Keratinocyte (primary cell): ENCODE data around the gene OR10J5. TPM values are rescaled to one million over a fixed set of nuclear protein-coding genes. Genes with fewer than 3 reads are reported as not detected.

Source experiments
- DNase-seq: peaks from one replicate; pipeline ENCODE4 v3.0.0-alpha.2; 2011; ENCODE audit warnings: low read depth, missing footprints, low spot score
- FAIRE-seq: peaks from 2 replicates; lab custom pipeline; 2011; peaks lifted over from hg19 to GRCh38; lab: Jason Lieb, UNC
- H2AFZ ChIP-seq: 2 replicates; pipeline ENCODE4 v1.6.0; 2012; ENCODE audit warnings: low read length, control low read depth, inconsistent platforms; ENCODE audit not compliant: control insufficient read depth
- H3K27ac ChIP-seq: 2 replicates; pipeline ENCODE4 v1.5.1; 2011; ENCODE audit warnings: low read length; ENCODE audit not compliant: control insufficient read depth, insufficient read depth
- H3K27me3 ChIP-seq: 3 replicates; pipeline ENCODE4 v1.6.0; 2011; ENCODE audit warnings: low read length; ENCODE audit not compliant: control insufficient read depth, insufficient read depth; ENCODE audit errors: extremely low read depth
- H3K36me3 ChIP-seq, 2 experiments: 2 replicates in 1 of 2; 3 replicates in 1 of 2; pipeline ENCODE4 v1.5.1; 2011; ENCODE audit warnings: low read length in 2 of 2, mild to moderate bottlenecking in 1 of 2; ENCODE audit not compliant: control insufficient read depth in 2 of 2, insufficient read depth in 2 of 2; ENCODE audit errors: extremely low read depth in 1 of 2
- H3K4me1 ChIP-seq: 3 replicates; pipeline ENCODE4 v1.5.1; 2011; ENCODE audit warnings: low read length; ENCODE audit not compliant: control insufficient read depth, insufficient read depth; ENCODE audit errors: extremely low read depth
- H3K4me2 ChIP-seq: 3 replicates; pipeline ENCODE4 v1.6.0; 2011; ENCODE audit warnings: low read depth, low read length; ENCODE audit not compliant: control insufficient read depth, insufficient read depth; ENCODE audit errors: extremely low read depth
- H3K4me3 ChIP-seq, 3 experiments: fragments of 200-600 bp in 1 of 3; sonication (generic) in 1 of 3; 2 replicates in 2 of 3; 3 replicates in 1 of 3; pipeline ENCODE4 v1.5.1; 2011 to 2016; ENCODE audit warnings: low read length in 3 of 3, mild to moderate bottlenecking in 3 of 3, control low read depth in 2 of 3, inconsistent platforms in 1 of 3, low read depth in 1 of 3, mixed read lengths in 1 of 3, mixed run types in 1 of 3, moderate library complexity in 1 of 3; ENCODE audit not compliant: control insufficient read depth in 2 of 3, insufficient read depth in 2 of 3; ENCODE audit errors: extremely low read depth in 1 of 3
- H3K79me2 ChIP-seq: 2 replicates; pipeline ENCODE4 v1.6.0; 2012; ENCODE audit warnings: low read length; ENCODE audit not compliant: control insufficient read depth, insufficient read depth
- H3K9ac ChIP-seq: 3 replicates; pipeline ENCODE4 v1.6.0; 2011; ENCODE audit warnings: low read length; ENCODE audit not compliant: control insufficient read depth, insufficient read depth; ENCODE audit errors: extremely low read depth
- H3K9me1 ChIP-seq: 3 replicates; pipeline ENCODE4 v1.6.0; 2011; ENCODE audit warnings: low read length; ENCODE audit not compliant: control insufficient read depth, insufficient read depth; ENCODE audit errors: extremely low read depth
- H3K9me3 ChIP-seq: 2 replicates; pipeline ENCODE4 v1.5.1; 2012; ENCODE audit warnings: low read depth, low read length; ENCODE audit not compliant: control insufficient read depth
- H4K20me1 ChIP-seq: 3 replicates; pipeline ENCODE4 v1.6.0; 2011; ENCODE audit warnings: low read length; ENCODE audit not compliant: control insufficient read depth, insufficient read depth; ENCODE audit errors: extremely low read depth
- EZH2 ChIP-seq: IDR thresholded peaks from one replicate; pipeline ENCODE4 v1.6.1; 2012; ENCODE audit warnings: inconsistent platforms, mild to moderate bottlenecking, low read length, moderate library complexity
- dilution Hi-C: fragments of 300-500 bp; cut with MboI; formaldehyde crosslinking; loops from one replicate; pipeline ENCODE4 v1.7.0; 2020; ENCODE audit warnings: low sequenced_read_pairs; ENCODE audit not compliant: extremely low pct_ligation_motif_present
- polyA plus RNA-seq, 5 experiments: library from polyadenylated mRNA; depleted of rRNA in 3 of 5; stranded (reverse) in 3 of 5; stranded (forward) in 1 of 5; unstranded in 1 of 5; fragments of >200 nt; gene quantifications; 1 replicate in 1 of 5; 2 replicates in 3 of 5; 3 replicates in 1 of 5; pipeline versions ENCODE4 v1.2.1 to v1.2.3, GENCODE V29; 2011 to 2012; ENCODE audit warnings: missing spikeins in 2 of 5, low read depth in 1 of 5, low replicate concordance in 1 of 5
- TF ChIP-seq, protein P1 (sequence below), 3 experiments: IDR thresholded peaks in 1 of 3; conservative IDR thresholded peaks in 1 of 3; optimal IDR thresholded peaks in 1 of 3; 2 replicates in 2 of 3; 3 replicates in 1 of 3; pipeline versions ENCODE3 to v1.5.1; 2011; ENCODE audit warnings: low read length in 3 of 3, mild to moderate bottlenecking in 3 of 3, moderate library complexity in 2 of 3, control low read depth in 1 of 3, inconsistent platforms in 1 of 3; ENCODE audit not compliant: insufficient read depth in 2 of 3; ENCODE audit errors: extremely low read depth in 1 of 3

The OR10J5 gene
- polyA plus RNA-seq, 1 donor (not counting 4 experiments of a cell fraction or from before 2014, with no cell fraction given): not detected

DNA sequence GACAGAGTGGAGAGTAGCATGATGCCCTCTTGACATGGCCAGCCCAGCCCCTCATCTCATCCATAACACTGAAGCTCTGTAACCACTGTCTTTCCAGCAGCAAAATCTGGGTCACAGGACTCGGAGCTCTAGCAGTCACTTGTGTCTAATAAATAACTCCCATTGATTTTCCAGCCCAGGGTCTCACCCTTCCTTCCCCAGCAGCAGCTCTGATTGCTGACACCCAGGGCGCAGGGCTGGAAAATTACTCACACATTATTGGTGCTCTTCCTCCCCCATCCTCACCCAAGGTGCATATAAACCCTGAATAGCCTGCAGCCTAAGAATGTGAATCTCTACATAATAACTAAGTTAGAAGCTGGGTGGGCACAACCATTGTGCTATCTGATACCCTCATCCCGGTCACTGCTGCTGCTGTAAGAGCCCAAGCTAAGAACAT, 21.1 kb upstream of the OR10J5 start:
- Histone ChIP-seq H3K36me3 (no peaks in the 10 kb centered on the region), H3K9ac (no peak overlapping the region), H3K4me2 (no peak overlapping the region), H3K9me1 (no peaks in the 10 kb centered on the region), H3K27me3 (no peaks in the 10 kb centered on the region), H3K4me1 (no peaks in the 10 kb centered on the region), H3K27ac (no peak overlapping the region), H3K79me2 (no peaks in the 10 kb centered on the region), H3K9me3 (no peaks in the 10 kb centered on the region), H3K4me3 (no peak overlapping the region), H4K20me1 (no peaks in the 10 kb centered on the region), H2AFZ (no peak overlapping the region)
- FAIRE-seq (no peak), DNase-seq (no peak)
- TF ChIP-seq, protein P1, sequence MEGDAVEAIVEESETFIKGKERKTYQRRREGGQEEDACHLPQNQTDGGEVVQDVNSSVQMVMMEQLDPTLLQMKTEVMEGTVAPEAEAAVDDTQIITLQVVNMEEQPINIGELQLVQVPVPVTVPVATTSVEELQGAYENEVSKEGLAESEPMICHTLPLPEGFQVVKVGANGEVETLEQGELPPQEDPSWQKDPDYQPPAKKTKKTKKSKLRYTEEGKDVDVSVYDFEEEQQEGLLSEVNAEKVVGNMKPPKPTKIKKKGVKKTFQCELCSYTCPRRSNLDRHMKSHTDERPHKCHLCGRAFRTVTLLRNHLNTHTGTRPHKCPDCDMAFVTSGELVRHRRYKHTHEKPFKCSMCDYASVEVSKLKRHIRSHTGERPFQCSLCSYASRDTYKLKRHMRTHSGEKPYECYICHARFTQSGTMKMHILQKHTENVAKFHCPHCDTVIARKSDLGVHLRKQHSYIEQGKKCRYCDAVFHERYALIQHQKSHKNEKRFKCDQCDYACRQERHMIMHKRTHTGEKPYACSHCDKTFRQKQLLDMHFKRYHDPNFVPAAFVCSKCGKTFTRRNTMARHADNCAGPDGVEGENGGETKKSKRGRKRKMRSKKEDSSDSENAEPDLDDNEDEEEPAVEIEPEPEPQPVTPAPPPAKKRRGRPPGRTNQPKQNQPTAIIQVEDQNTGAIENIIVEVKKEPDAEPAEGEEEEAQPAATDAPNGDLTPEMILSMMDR (optimal IDR thresholded peaks at IDR 0.05 in 1 of 3, IDR thresholded peaks at IDR 0.05 in 1 of 3, conservative IDR thresholded peaks at IDR 0.05 in 1 of 3; ENCODE audit: extremely low read depth in 1 of 3, insufficient read depth in 2 of 3, low read length in 3 of 3): no peak
- no peak for TF ChIP-seq EZH2
- dilution Hi-C loops: no loop called here

DNA sequence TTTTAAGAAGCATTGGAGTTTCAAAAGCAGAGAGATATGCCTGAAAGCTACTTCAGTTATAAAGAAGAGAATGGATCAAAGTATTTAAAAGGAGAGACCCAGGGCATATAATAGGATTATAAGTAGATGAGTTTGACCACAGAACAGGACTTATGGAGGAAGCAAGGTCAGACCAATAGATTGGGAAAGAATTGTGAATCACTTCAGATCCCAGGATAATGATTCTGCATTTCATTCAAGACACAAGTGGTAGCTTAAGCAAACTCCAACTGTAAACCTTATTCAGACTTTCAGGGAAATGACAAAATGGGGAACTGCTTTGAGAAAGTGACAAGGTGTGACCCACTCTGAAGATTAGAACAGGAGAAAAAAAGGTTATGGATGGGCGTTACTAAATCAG, 18.9 kb upstream of the OR10J5 start:
- dilution Hi-C loops: no loop called here
- DNase-seq: no peak
- no peak overlapping the region for H2AFZ ChIP-seq

More for the DNA sequence above, 18.9 kb upstream of the OR10J5 start:
- no peaks in the 10 kb centered on the region for H3K4me1 ChIP-seq
- no peaks in the 10 kb centered on the region for H3K79me2 ChIP-seq
- H4K20me1 ChIP-seq: no peaks in the 10 kb centered on the region
- H3K27ac ChIP-seq: no peak overlapping the region
- H3K36me3 ChIP-seq: no peaks in the 10 kb centered on the region
- TF ChIP-seq EZH2: no peak
- TF ChIP-seq, protein P1 (optimal IDR thresholded peaks at IDR 0.05 in 1 of 3, IDR thresholded peaks at IDR 0.05 in 1 of 3, conservative IDR thresholded peaks at IDR 0.05 in 1 of 3; ENCODE audit: extremely low read depth in 1 of 3, insufficient read depth in 2 of 3, low read length in 3 of 3): no peak
- no peaks in the 10 kb centered on the region for H3K27me3 ChIP-seq
- no peaks in the 10 kb centered on the region for H3K9me3 ChIP-seq
- no peak overlapping the region for H3K4me3 ChIP-seq
- H3K9me1 ChIP-seq: no peaks in the 10 kb centered on the region
- no peak for FAIRE-seq
- no peak overlapping the region for H3K4me2 ChIP-seq
- H3K9ac ChIP-seq: no peak overlapping the region
